HG03159 (cell line): ENCODE data around the gene CCDC18.

ENCODE experiments used
- ATAC-seq: cut with Tn5 transposase; IDR thresholded peaks from one replicate; pipeline ENCODE4 v1.9.1; 2021; ENCODE audit warnings: mild to moderate bottlenecking, moderate library complexity; ENCODE audit not compliant: unreplicated experiment

Gene CCDC18

DNA sequence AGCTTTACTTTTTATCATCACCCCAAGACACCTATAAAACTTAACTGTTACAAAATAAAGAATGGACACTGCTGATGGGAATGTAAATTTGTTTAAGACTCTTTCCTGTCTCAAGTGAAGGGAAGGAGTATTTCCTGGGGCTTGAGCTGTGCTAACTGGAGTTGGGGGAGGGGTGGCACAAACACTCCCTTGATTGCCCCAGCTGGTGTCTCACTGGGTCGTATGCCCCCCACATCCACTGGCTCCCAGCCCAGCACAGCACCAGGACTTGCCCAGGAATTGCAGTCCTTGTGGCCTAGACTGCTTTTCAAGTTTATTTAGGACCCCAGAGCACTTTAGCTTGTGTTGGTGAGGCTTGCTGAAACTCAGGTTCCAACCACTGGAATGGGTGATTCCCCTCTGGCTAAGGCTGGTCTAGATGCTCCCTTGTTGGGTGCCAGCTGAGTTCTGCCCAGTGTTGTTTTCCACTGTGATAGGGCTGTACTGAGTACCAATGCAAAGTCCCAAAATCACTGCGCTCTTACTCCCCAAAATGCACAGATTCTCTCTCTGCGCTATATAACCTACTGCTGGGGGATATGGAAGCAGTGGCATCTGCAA, 116.1 kb downstream of the CCDC18 start:
- no peak for ATAC-seq

DNA sequence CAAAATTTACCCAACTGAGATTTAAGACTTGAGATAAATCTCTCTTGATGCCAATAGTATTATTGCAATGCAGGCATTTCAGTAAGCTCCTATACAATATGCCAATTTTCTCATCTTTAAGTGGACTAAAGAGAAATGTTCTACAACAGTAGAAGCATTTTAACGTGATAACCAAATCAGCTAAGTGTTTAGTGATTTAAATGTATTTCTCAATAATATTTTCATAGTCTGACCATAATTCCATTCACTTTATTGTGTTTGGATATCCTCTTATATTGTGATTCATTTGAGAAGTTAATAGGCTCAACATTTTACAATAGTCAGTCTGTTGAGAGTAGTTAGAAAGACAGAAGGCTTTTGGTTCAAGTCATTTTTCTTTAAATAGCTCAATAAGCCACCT, 120.6 kb downstream of the CCDC18 start:
- no peak for ATAC-seq

DNA sequence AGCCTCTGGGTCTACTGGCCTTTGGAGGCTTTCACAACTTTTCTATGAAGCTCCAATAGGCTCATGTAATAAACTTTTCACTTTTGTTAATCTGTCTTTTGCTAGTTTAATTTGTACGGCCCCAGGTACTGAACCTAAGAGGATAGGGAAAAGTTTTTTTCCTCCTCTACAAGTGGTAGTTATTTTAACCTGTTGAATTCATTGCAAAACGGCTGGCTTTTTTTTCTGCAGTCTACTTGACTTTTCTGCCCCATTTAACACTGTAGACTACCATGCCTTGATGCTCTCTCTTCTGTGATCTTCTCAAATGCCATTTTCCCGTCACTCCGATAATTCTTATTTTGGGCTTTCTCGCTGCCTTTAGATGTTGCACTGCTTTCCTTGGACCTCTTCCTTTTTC, 121.6 kb downstream of the CCDC18 start:
- no peak for ATAC-seq

DNA sequence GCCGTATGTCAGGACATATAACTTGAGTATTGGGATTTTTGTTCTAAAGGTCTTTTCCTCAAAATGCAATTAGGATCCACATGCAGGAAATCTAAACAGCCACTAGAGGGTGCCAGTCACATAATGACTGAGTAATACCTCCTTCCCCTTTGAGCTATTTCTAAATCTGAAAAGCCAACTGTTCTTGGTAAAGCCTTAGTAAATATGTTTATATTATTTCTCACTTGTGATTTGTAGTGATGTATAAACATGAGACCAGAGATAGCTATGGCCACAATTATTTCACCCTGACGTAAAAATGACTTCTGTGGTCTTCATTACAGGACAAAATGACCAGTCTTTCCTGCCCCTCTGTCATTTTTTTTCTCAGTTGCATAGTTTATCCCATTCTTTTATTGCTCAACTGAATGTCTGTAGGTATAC, 124.2 kb downstream of the CCDC18 start:
- peak; percentile 70 for ATAC-seq

DNA sequence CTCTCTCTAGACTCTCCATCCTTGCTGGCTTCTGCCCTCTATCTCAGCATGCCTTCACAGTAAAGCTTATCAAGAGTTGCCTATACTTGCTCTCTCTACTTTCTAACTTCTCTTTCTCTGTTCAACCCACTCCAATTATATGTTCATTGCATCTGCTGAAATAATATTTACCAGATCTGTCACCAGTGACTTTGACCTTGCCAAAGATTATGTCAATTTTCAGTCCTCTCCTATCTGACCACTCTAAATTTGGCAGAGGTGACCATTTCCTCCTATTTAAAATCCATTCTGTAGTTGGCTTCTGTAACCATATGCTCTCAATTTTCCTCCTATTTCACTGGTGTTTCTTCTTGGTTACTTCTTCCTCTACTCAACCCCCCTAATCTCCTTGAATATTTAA, 126.4 kb downstream of the CCDC18 start:
- no peak for ATAC-seq

DNA sequence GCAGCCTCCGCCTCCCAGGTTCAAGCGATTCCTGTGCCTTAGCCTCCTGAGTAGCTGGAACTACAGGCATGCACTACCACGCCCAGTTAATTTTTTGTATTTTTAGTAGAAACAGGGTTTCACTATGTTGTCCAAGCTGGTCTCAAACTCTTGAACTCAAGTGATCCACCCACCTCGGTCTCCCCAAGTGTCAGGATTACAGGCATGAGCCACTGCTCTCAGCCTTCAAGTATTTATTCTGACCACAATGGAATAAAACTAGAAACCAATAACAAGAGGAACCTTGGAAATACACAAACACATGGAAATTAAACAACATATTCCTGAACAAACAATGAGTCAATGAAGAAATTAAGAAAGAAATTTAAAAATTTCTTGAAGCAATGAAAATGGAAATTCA, 132.5 kb downstream of the CCDC18 start:
- ATAC-seq: no peak

DNA sequence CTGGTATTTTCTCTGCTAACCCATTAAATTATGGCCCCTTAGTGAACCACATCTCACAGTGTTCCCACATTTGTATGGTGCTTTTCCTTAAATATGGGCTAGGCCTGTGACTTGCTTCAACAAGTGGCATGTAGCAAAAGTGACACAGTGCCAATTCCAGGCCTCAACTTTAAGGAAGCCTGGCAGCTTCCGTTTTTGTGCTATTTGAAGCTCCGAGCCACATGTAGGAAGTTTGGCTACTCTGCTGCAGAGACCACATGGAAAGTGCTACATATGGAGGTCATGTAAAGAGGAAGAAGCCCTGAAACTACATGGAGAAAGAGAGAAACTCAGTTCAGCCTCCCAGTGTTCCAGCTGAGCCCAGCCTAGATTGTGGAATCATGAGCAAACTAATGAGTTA, 136.7 kb downstream of the CCDC18 start:
- no peak for ATAC-seq

DNA sequence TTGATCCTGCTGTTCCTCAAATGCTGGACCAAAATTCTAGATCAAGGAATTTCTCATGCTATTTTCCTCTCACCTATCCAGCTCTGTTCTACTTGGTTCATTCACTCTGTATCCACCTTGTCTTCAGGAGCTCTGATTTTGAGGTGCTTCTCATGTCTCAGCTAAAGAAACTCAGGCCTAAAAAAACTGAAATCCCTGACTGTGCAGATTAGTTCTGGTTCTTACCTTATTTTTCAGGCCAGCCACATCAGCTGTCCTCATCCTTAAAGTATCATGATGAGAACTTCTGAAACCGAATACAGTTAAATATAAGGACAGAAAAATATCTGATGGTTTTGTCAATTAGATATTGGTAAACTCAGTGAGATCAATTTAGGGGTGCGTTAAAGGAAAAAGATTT, 137.4 kb downstream of the CCDC18 start:
- ATAC-seq: no peak

DNA sequence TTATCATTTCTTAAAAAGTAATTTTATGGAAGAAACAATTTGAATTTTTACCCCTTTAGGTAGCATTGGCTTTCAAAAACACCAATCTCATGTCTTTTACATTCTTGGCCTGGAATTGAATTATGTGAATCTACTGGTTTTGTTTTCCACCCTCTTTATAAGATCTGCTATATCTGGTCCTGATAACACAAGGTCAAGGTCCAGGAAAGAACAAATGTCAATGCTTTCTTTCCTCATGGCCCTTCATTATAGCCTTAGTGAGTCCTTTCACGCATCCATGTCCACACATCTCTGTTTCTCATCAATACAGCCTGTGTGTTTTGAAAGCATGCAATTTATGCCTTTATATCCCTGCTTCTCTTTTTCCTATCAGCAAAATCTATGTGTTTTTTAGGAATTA, 141.2 kb downstream of the CCDC18 start:
- no peak for ATAC-seq

DNA sequence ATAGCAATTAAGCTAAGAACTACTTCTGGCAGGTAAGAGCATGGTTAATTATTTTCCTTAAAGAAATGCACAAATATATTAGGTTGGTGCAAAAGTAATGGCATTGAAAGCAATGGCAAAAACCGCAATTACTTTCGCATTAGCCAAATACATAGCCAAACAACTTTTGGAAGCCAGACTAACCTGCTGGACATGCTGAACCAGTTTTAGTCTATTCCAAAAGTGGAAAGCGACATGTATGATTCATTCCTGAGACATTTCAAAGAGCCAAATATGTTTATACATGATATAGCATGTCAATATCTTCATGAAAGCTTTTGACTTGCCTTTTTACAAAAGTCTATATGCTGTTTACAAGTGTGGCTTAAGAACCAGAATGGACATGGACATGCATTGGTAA, 141.8 kb downstream of the CCDC18 start:
- ATAC-seq: no peak

DNA sequence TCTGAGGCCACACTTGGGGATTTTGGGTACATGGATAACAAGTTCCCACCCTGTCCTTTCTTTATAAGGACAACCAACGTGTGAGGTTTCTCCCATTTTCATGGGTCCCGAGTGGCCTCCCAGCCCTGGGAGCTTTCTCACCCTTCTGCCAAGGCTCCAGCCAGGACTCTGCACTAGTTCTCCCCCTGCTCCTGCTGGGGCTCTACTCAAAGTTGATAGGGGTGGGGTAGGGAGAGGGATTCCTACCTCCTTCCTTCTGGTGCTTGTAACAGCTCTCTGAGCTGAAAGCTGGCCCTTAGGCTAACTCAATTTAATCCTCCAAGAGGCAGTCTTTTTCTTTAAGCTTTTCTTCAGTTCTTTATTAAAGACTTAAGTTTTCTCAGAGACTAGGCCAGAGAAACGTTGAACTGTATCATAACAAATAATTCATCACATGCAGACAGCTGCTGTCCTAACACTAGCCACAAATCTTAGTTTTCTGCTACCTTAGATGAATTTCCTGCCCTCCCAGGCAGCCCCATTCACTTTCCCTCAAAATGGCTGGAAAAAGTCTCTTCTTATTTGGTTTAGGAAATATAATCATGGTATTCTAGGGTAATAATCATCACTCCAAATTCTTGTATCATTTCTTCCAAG, 142.8 kb downstream of the CCDC18 start:
- no peak for ATAC-seq

DNA sequence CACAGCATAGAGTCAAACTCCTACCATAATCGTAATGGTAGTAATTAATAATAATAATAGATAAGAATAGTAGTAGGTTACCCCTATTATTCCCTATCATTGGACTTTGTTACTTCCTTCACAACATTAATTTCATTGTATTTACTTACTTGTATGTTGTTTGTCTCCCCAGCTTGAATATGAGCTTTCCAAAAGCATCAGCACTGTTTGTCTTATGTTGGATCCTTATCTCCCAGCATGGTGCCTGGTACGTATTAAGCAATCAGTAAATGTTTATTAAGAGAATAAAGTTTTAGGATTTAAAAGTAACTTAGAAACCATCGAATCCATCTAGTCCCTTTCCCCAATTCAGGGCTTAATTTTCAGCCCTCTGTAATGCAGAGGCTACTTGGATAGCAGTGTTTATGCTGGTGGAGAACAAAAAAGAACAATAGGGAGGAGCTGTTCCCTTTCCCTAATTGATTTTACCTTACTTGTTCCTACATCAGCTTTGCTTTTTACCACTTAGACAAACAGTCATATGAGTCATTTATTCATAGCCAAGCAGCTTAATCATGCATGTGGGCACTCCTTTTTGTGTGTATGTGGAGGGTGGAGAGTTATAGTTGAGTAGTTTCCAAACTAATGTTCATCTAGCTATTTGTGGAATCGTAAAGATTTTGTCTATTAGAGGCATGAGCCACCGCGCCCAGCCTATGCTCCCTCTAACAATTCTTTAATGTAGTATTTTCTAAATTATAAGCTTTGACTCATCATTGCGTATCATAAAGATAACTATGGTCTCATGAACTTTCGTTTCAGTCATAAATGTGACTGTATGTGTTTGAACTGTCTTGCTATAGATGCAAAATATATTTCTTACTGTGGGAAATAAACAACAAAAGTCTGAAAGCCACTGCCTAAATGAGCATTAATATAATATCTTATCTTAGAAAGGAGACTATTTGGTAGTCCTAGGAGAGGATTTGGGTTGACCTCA, 144.3 kb downstream of the CCDC18 start:
- ATAC-seq: no peak
